Fibroblast of villous mesenchyme (primary cell): ENCODE data around the gene NOD2. TPM values are rescaled to one million over a fixed set of nuclear protein-coding genes. Genes with fewer than 3 reads are reported as not detected.

Experiments used
- DNase-seq: peaks from one replicate; pipeline ENCODE4 v3.0.0-alpha.2; 2010; ENCODE audit warnings: low read depth
- H3K4me3 ChIP-seq: 2 replicates; pipeline ENCODE4 v1.5.1; 2011; ENCODE audit warnings: low read depth, mild to moderate bottlenecking, low read length
- total RNA-seq: library from RNA; depleted of rRNA; stranded (reverse); fragments of >200 nt; gene quantifications from 2 replicates; pipeline ENCODE4 v1.2.3, GENCODE V29; 2012
- TF ChIP-seq, protein P1 (sequence below): IDR thresholded peaks from 2 replicates; pipeline ENCODE4 v1.5.1; 2012; ENCODE audit warnings: low read depth, mild to moderate bottlenecking, low read length; ENCODE audit not compliant: insufficient read depth

The NOD2 gene
- total RNA-seq, 1 donor: not detected

DNA sequence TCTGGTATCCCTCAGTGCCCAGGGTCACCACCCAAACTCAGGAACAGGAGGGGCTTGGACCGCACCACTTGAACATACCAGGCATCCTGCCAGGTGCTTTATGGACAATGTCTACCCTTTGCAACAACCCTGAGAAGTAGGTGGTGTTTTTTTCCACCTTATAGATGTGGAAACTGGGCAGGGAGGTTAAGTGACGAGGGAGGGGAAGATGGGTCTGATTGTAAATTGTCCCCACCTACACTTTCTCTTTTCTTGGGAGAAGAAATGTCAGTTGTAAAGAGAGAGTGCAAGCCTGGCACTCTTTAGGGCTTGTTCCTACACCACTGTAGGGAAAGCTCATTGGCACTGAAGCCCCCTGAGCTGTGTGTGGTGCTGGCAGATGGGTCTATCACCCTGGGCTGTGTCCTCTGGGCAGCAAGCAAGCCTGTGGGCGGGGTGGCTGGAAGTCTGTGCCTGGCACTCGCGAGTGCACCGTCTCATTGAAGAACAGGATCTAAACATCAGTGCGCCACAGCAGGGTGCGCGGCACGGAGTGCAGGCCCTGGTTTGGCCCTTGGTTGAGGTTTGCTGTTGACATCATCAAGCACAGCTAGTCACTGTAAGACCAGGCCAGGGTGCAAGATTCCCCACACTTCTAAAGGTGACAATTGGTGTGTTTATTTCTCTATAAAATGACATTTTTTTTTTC is 15.1 kb downstream of the NOD2 start:
- TF ChIP-seq, protein P1, sequence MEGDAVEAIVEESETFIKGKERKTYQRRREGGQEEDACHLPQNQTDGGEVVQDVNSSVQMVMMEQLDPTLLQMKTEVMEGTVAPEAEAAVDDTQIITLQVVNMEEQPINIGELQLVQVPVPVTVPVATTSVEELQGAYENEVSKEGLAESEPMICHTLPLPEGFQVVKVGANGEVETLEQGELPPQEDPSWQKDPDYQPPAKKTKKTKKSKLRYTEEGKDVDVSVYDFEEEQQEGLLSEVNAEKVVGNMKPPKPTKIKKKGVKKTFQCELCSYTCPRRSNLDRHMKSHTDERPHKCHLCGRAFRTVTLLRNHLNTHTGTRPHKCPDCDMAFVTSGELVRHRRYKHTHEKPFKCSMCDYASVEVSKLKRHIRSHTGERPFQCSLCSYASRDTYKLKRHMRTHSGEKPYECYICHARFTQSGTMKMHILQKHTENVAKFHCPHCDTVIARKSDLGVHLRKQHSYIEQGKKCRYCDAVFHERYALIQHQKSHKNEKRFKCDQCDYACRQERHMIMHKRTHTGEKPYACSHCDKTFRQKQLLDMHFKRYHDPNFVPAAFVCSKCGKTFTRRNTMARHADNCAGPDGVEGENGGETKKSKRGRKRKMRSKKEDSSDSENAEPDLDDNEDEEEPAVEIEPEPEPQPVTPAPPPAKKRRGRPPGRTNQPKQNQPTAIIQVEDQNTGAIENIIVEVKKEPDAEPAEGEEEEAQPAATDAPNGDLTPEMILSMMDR: no peak
- H3K4me3 ChIP-seq: no peak overlapping the region

DNA sequence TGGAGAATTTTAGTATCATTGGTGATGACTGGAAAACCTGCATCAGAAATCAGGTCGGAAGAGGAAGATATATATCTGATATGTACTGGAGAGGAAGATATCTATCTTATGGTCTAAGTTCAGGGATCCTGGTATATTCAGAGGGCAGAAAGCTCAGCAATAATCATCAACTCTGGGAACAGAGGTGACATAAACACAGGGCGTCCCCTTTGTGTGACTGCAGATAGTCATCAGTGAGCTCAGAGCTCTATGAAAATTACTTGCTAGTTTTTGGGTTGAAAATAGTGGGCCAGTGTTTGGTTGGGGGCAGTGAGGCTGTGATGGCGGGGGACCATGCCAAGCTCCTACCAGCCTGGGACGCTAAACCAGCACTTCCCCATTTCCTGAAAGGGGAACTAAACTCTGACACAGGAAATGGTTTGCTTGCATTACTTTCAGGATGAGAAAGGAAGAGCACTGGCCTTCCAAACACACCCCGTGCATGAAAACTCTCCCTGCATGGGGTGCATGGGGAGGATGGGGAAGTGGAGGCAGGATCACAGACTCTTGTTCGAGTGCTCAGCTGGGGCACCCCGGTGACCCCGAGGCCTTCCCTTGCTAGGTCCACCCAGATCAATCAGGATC is 15.8 kb downstream of the NOD2 start:
- H3K4me3 ChIP-seq: no peak overlapping the region
- TF ChIP-seq, protein P1: no peak
- DNase-seq: no peak

More for the DNA sequence above, 15.1 kb downstream of the NOD2 start:
- no peak for DNase-seq

DNA sequence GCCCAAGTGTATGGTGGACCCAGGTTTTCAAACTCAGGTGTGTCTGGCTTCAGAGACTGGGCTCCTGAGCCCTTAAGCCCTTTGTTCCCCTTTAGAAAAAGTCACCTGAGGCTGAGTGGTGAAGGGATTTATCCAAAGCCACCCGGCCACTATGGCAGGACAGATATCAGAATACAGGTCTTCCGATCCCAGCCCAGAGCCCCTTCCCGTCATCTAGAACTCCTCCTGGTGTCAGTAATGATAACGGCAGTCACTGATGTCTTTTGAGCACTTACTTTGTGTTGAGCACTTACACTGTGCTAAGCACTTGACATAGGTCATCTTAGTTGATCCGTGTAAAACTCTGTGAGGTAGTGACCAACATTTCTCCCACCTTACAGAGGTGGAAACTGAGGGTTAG is 16.6 kb downstream of the NOD2 start:
- TF ChIP-seq, protein P1: no peak
- DNase-seq: no peak
- no peak overlapping the region for H3K4me3 ChIP-seq

DNA sequence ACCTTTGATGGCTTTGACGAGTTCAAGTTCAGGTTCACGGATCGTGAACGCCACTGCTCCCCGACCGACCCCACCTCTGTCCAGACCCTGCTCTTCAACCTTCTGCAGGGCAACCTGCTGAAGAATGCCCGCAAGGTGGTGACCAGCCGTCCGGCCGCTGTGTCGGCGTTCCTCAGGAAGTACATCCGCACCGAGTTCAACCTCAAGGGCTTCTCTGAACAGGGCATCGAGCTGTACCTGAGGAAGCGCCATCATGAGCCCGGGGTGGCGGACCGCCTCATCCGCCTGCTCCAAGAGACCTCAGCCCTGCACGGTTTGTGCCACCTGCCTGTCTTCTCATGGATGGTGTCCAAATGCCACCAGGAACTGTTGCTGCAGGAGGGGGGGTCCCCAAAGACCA is 17.6 kb downstream of the NOD2 start:
- H3K4me3 ChIP-seq: no peak overlapping the region

DNA sequence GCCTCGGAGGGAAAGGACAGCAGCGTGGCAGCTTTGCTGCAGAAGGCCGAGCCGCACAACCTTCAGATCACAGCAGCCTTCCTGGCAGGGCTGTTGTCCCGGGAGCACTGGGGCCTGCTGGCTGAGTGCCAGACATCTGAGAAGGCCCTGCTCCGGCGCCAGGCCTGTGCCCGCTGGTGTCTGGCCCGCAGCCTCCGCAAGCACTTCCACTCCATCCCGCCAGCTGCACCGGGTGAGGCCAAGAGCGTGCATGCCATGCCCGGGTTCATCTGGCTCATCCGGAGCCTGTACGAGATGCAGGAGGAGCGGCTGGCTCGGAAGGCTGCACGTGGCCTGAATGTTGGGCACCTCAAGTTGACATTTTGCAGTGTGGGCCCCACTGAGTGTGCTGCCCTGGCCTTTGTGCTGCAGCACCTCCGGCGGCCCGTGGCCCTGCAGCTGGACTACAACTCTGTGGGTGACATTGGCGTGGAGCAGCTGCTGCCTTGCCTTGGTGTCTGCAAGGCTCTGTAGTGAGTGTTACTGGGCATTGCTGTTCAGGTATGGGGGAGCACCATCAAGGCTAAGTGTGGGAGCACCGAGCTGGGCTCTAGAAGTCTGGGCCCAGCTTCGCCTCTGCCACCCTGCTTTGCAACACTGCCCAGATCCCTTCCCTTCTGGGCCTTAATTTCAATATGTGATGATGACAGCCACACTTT is 18.6 kb downstream of the NOD2 start:
- H3K4me3 ChIP-seq: no peak overlapping the region
- TF ChIP-seq, protein P1: no peak
- no peak for DNase-seq

More for the DNA sequence above, 17.6 kb downstream of the NOD2 start:
- no peak for DNase-seq
- TF ChIP-seq, protein P1: no peak

DNA sequence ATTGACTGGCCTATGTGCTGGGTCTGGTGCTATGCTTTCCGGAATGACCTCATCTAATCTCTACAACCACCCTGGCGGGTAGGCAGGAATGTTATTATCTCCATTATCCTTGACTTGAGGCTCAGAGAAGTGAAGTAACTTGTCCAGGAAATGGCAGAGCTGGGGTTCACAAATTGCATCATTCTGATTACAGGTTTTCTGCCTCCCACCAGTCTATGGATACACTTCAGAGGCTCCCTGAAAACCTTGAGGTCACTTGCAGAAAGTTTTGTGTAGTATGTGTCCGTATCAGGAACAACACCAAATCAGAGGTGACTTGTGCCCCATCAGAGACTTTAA is 19.1 kb downstream of the NOD2 start:
- TF ChIP-seq, protein P1: no peak
- no peak overlapping the region for H3K4me3 ChIP-seq
- no peak for DNase-seq
